DND-41 (cell line): Measurements from ENCODE around the gene PPP2CA.

Source experiments
- CTCF ChIP-seq: IDR thresholded peaks from 2 replicates; pipeline ENCODE4 v1.5.1; 2012; ENCODE audit warnings: borderline replicate concordance, low read length, moderate library complexity, mild to moderate bottlenecking; ENCODE audit not compliant: poor library complexity, severe bottlenecking; ENCODE audit errors: extremely low read depth
- EZH2 ChIP-seq: IDR thresholded peaks from 3 replicates; pipeline ENCODE4 v1.6.1; 2012; ENCODE audit warnings: borderline replicate concordance, low read depth, mild to moderate bottlenecking, moderate library complexity, low read length, inconsistent platforms; ENCODE audit not compliant: severe bottlenecking

GRCh38 chr5:134257176-134257575 lies 31.3 kb upstream of the PPP2CA start:
- TF ChIP-seq CTCF: no peak
- TF ChIP-seq EZH2: no peak
